Suppressor macrophage (primary cell): ENCODE data around the gene CIB2.

Experiments
- DNase-seq, 4 experiments: peaks; one replicate each; pipeline ENCODE4 v3.0.0-alpha.2; 2020 to 2022

CIB2 gene

DNA sequence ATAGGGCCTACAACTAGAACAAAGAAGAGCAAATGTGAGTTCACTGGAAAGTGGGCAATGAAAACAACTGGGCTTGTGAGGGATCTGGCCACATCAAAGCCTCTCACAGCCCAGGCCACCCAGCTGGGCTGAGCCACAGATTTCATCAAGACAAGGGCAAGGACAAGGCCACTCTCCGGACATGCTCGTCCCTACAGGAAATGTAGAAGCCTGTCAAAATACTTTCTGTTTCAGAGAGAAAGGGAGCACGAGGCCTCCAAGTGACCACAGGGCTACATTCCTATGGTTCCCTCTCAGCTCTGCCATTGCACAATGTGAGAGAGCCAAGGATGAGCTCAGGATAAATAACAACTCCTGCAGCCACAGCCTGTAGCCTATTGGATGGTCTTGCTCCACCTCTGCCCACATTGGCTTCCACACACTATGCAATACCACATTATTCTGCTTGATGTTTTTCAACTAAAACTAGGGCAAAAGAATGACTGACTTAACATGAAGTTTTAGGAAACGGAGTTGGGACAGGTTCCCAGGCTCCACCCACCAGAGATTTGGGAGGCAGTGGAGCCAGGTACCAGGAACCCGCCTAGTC is 65.9 kb downstream of the CIB2 start:
- peak; percentile 91 to 97 (median 94) for DNase-seq

DNA sequence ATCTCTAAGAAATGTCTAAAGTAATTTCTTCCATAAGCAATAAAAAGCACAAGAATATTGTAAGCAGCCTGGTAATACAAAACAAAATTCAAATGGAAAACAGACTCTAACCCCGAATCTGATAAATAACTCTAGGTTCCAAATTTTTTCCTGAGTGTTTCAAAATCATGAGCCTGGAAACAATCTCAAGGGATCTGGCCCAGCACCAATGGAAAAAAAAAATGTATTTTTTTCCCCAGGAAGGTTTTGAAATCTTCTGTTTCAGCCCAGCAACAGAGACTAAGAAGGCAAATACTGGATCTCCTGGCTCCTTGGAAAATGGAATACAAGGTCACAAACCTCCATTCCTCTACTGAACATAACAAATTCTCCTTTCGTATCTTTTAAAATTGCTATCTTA is 66.7 kb downstream of the CIB2 start:
- DNase-seq: no peak

DNA sequence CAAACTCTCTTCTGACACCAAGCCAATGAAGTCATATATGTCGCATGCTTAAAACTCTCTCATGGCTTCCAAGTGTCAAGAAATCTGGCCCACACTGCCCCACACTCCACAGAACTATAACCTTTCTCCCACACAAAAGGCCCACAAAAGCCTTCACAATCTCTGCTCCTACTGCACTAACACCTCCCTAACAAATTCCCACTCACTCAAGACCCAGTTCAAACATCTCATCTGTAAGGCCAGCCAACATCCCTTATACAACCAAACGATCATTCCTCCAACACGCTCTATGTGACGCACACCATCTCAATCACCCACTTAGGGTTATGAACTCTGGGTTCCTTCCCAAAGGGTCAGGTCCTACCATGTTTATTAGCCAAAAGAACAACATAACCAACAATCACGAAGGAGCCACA is 67.3 kb downstream of the CIB2 start:
- peak in 2 of 4 experiments; percentile 26 to 33 for DNase-seq

DNA sequence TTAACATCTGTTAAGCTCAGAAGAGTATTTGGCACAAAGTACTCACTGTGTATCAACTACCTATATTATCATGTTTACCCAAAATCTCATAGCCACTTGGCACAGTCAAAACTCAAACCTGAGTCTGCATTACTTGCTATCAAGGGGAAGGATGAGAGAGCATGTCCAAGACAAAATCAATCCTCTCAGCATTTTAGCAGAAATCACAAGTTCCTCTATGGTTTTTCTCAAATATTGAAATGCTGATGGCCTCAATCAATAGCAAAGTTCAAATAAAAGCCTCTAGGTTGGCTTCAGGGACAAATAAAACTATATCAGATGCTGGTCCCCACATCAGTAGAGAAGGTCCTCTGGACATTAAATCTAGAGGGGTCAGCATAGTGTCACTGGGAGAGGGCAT is 68.0 kb downstream of the CIB2 start:
- peak in 1 of 4 experiments; percentile 40 for DNase-seq

DNA sequence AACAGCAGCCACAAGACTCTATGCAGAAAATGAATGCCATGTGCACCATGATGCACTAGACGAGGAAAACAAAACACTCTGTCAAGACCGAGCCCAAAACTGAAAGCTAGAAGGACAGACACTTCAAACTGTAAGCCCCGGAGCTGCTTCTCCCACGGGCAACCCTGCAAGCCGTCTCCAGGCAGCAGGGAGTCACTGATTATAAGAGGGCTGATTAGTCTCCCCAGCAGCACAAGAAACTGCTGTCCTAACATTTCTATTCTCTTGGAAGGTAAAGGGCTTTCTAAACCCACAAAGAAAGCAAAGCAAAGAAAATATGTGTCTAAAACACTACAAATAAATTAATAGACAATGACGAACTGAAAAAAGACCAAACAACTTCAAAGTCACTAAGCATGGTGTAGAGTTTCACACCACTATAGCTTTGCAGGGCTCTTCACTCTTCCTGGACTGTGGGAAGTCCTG is 69.2 kb downstream of the CIB2 start:
- DNase-seq: peak in 3 of 4 experiments; percentile 56 to 69 (median 57)

DNA sequence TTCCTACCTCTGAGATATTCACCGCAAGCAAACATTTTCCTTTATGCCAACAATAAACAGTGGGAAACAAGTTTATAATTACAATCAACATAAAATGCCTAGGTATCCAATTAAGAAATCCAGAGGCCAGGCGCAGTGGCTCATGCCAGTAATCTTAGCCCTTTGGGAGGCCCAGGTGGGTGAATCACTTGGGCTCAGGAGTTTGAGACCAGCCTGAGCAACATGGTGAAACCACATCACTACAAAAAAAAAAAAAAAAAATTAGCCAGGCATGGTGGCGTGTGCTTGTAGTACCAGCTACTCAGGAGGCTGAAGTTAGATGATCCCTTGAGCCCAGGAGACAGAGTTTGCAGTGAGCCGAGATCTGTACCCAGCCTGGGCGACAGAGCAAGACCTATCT is 71.0 kb downstream of the CIB2 start:
- no peak for DNase-seq

DNA sequence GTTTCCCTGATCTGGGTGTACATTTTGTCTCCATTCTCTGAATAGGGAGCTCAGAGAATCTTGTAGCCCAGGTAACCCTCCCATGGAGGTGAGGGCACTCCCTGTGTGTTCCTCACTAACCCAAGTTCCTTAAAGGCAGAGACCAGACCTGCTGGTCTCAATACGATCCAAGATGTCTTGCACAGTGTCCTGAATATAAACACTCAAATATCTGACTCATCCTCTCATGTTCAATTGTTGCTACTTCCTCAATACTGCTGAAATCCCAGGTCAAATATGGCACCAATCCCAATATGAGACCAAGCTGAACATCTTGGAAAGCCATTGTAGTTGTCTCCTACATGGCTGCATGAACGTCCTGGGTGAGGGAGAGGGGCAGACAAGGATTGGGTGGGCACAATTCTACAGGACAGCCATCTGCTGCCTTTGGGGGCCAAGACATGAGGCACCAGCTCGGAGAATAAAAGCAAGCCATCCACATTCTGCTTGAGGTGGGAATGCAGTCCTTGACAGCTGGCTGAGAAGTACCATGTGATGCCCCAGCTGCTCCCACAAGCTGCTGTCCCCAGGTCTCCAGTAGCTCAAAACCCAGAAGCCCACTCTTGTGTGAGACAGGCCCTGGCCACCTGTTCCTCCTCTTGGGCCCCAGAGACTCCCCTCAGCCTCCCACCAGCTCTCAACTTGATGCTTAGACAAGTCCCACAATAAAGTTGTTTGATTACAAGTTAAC is 72.0 kb downstream of the CIB2 start:
- DNase-seq: peak; percentile 57 to 83 (median 69)

DNA sequence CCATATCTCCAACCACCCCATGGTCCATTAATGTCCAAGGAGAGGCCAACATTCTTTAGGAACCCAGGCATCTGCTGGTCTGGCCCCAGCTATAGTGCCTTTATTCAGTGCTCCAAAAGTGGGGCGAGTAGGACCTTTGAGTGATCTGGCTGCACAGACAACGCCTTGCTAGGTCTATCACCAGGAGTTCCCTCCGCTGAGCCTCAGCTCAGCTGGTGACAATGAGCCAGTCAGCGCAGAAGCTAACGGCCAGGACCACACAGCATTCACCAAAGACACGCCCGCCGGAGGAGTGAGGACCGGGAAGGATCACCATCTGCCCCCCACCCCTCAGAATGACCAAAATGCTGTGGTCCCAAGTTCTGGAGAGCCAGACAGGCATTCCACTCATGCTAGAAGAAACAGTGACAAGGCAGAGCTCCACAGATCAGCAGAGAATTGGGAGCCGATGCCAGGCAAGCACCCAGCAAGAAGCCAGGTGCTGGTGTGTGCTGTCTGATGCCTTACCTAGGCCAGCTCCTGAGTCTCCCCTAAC is 72.8 kb downstream of the CIB2 start:
- DNase-seq: no peak

DNA sequence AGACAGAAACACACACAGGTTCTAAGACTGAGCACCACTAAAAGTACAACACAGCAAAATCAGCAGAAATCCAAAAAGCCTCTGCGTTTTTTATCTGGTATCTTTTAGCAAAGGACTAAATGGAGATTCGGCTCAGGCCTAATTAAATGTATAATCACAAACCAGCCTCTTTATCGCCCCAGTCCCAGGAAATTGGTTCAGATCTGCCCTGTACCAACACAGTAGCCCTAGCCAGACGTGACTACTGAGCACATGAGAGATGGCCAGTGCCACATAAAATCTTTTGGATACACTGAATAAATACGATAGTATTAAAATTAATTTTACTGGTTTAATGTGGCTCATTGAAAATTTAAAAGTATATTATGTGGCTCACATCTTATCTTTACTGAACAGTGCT is 73.4 kb downstream of the CIB2 start:
- DNase-seq: no peak

DNA sequence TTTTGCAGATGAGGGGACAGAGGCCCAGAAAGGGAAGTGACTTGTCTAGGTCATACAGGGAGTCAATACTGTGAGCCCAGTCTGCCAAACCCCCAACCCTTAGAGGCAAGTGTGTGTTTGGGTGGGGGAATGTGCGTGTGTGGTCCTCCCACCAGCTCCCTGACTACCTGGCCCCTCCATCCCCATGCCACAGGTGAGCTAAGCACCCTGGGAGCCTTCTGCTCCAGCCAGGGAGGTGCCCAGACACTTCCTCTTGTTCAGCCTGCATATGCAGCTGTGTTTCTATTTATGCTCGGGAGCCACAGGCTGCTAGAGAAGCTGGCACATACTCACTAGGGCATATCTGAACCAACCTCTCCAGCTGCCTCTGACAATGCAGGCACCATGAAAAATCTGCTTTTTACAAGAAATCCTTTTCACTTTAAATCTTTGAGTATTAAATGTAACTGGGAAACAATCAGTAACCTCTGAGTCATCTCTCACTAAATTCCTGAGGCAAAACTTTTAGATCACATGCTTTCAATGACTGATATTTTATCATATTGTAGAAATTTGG is 74.5 kb downstream of the CIB2 start:
- peak; percentile 37 to 67 (median 64) for DNase-seq

DNA sequence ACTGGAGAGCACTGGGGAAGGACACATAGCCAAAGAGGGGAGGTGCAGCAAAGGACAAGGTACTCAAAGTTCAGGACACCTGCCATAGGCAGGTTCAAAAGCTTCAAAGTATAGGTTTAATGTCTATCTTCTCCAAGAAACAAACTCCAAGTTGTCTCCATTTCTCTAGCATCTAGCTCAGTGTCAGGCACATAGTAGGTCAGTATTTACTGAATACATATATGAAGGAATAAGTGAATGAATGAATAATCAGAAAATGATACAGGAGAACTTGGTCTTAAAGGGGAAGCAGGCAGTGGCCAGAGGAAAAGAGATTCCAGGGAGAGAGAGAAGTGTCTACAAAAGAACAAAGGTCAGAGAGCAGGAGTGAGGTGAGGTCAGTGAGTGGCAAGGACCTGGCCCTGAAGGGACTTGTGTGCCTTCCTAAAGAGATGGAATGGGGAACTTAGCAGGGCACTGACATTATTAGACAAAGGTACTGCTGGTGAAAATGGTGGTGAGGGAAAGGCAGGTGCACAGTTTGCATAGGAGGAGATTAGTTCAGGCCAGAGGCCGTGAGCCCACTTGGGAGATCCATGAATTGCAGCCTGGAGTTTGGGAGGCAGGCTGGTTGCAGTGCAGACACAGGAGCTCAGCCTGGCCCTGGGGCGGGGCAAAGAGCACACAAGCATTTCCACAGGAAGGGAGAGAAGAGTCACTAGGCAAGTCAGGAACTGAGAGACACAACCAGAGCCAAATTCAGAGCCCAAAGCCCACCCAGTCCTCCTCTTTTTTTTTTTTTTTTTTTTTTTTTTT is 75.1 kb downstream of the CIB2 start:
- peak in 3 of 4 experiments; percentile 41 to 52 (median 49) for DNase-seq

DNA sequence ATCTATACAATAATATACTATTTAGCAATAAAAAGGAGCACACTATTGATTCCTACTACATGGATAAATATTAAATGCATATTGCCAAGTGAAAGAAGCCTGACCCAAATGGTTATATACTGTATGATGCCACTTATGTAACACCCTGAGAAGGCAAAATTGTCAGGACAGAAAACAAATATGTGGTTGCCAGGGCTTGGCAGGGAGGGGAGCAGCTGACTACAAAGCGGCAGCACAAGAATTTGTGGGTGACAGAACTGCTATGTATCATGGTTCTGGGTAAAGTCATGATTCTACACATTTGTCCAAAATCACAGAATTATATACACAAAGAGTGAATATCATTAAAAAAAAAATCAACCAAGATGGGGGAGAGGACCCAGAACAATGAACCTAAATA is 76.3 kb downstream of the CIB2 start:
- DNase-seq: no peak
